Gastroesophageal sphincter (tissue), 3 donors: ENCODE data around the gene C1orf232.

Source experiments
- POLR2A ChIP-seq, 2 donors: fragments of 450-650 bp; IDR thresholded peaks; one replicate each; pipeline ENCODE4 v1.6.1; 2017; ENCODE audit warnings: antibody characterized with exemption in 2 of 2, mild to moderate bottlenecking in 2 of 2, moderate library complexity in 1 of 2
- TF ChIP-seq, protein P1 (sequence below), 4 experiments: fragments of 200-600 bp in 2 of 4; fragments of 450-650 bp in 2 of 4; sonication (generic) in 1 of 4; IDR thresholded peaks; one replicate each; pipeline ENCODE4 v1.5.1; 2017 to 2019; ENCODE audit warnings: antibody characterized with exemption in 4 of 4, mild to moderate bottlenecking in 2 of 4, moderate library complexity in 2 of 4

DNA sequence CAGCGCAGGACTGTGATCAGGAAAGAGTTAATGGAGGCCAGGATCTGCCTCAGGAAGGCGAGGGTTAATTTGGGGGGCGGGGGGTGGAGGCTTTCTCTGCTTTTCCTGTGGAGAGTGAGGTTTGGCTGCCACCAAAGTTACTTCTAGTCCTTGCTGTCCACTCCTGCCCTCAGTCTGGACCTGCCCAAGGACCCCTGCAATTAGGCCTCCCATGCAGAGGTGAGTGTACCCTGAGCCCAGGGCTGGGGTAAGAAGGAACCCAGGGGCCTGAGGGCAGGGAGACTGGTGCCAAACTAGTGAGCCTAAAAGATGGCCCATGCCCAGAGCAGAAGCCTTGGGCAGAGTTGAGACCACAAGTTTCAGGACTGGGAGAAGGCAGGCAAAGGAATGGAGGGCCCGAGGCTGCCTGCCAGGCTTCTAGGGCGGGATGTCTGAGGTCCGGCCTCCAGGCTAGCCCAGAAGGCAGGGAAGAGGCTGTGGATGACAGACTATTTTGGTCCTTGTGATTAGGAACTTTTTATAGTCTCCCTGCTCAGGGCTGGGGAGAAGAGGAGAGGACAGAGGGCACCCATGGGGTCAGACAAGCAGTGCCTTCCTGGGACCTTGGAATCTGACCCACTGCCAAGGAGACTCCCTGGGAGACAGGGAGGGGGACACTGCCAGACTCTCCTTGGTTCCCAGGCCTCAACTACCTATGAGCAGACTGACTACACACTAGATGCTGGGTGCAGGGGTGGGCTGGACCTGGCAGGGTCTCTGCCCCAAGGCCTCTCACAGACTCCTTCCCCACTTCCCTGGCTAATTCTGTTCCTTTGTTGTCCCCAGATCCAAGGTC, 9.6 kb downstream of the C1orf232 start, which contains the start of gene FAM110D:
- no peak for TF ChIP-seq POLR2A (IDR thresholded peaks at IDR 0.05)
- TF ChIP-seq, protein P1, sequence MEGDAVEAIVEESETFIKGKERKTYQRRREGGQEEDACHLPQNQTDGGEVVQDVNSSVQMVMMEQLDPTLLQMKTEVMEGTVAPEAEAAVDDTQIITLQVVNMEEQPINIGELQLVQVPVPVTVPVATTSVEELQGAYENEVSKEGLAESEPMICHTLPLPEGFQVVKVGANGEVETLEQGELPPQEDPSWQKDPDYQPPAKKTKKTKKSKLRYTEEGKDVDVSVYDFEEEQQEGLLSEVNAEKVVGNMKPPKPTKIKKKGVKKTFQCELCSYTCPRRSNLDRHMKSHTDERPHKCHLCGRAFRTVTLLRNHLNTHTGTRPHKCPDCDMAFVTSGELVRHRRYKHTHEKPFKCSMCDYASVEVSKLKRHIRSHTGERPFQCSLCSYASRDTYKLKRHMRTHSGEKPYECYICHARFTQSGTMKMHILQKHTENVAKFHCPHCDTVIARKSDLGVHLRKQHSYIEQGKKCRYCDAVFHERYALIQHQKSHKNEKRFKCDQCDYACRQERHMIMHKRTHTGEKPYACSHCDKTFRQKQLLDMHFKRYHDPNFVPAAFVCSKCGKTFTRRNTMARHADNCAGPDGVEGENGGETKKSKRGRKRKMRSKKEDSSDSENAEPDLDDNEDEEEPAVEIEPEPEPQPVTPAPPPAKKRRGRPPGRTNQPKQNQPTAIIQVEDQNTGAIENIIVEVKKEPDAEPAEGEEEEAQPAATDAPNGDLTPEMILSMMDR (IDR thresholded peaks at IDR 0.05): no peak
